ENCODE results near the gene HIPK2.
A peak's percentile ranks its signal among the peaks of the same experiment; 100 is the strongest.

Gene HIPK2

GRCh38 chr7:139721417-139721816 lies 56.4 kb downstream of the HIPK2 start:
- peaks cover 0 to 5% (median 4%) of the 10 kb centered on the region in 5 donors for H3K36me3 ChIP-seq (ENCODE audit: control insufficient read depth in 5 of 5, insufficient read depth in 5 of 5, low read length in 5 of 5)
- no peaks in the 10 kb centered on the region for H3K9me3 ChIP-seq (ENCODE audit: control insufficient read depth in 5 of 5, low read length in 5 of 5)
- peak overlapping the region in 1 of 5 donors; percentile 2 for H3K4me3 ChIP-seq (ENCODE audit: low read depth in 1 of 5, low read length in 5 of 5)
- peak overlapping the region; percentile 99 for H3K27ac ChIP-seq (ENCODE audit: low read depth, low read length)
- H3K27me3 ChIP-seq (ENCODE audit: control insufficient read depth in 5 of 5, insufficient read depth in 4 of 5, low read length in 5 of 5) = no peaks in the 10 kb centered on the region
- peaks cover 1 to 65% (median 62%) of the 10 kb centered on the region in 5 donors for H3K4me1 ChIP-seq (ENCODE audit: control insufficient read depth in 5 of 5, insufficient read depth in 5 of 5, low read length in 5 of 5)
- peak overlapping the region; percentile 8 to 74 (median 46) for H3K9ac ChIP-seq (ENCODE audit: low read length in 5 of 5)

GRCh38 chr7:139720705-139721231 lies 57.0 kb downstream of the HIPK2 start:
- peaks cover 0 to 11% (median 10%) of the 10 kb centered on the region in 5 donors for H3K36me3 ChIP-seq (ENCODE audit: control insufficient read depth in 5 of 5, insufficient read depth in 5 of 5, low read length in 5 of 5)
- peak overlapping the region in 1 of 5 donors; percentile 2 for H3K4me3 ChIP-seq (ENCODE audit: low read depth in 1 of 5, low read length in 5 of 5)
- no peaks in the 10 kb centered on the region for H3K9me3 ChIP-seq (ENCODE audit: control insufficient read depth in 5 of 5, low read length in 5 of 5)
- H3K27ac ChIP-seq (ENCODE audit: low read depth, low read length) = peak overlapping the region; percentile 99
- H3K9ac ChIP-seq (ENCODE audit: low read length in 5 of 5) = peak overlapping the region in 4 of 5 donors; percentile 27 to 74 (median 42)
- H3K4me1 ChIP-seq (ENCODE audit: control insufficient read depth in 5 of 5, insufficient read depth in 5 of 5, low read length in 5 of 5) = peaks cover 1 to 59% (median 55%) of the 10 kb centered on the region in 5 donors
- H3K27me3 ChIP-seq (ENCODE audit: control insufficient read depth in 5 of 5, insufficient read depth in 4 of 5, low read length in 5 of 5) = no peaks in the 10 kb centered on the region

GRCh38 chr7:139720186-139720585 lies 57.6 kb downstream of the HIPK2 start:
- H3K9me3 ChIP-seq (ENCODE audit: control insufficient read depth in 5 of 5, low read length in 5 of 5) = no peaks in the 10 kb centered on the region
- H3K4me1 ChIP-seq (ENCODE audit: control insufficient read depth in 5 of 5, insufficient read depth in 5 of 5, low read length in 5 of 5) = peaks cover under 1 to 56% (median 53%) of the 10 kb centered on the region in 5 donors
- no peak overlapping the region for H3K9ac ChIP-seq (ENCODE audit: low read length in 5 of 5)
- H3K27me3 ChIP-seq (ENCODE audit: control insufficient read depth in 5 of 5, insufficient read depth in 4 of 5, low read length in 5 of 5) = no peaks in the 10 kb centered on the region
- H3K27ac ChIP-seq (ENCODE audit: low read depth, low read length) = peak overlapping the region; percentile 99
- peaks cover 0 to 17% (median 16%) of the 10 kb centered on the region in 5 donors for H3K36me3 ChIP-seq (ENCODE audit: control insufficient read depth in 5 of 5, insufficient read depth in 5 of 5, low read length in 5 of 5)
- no peak overlapping the region for H3K4me3 ChIP-seq (ENCODE audit: low read depth in 1 of 5, low read length in 5 of 5)

- Histone ChIP-seq H3K9me3 (ENCODE audit: control insufficient read depth in 5 of 5, low read length in 5 of 5) (no peaks in the 10 kb centered on the region), H3K36me3 (ENCODE audit: control insufficient read depth in 5 of 5, insufficient read depth in 5 of 5, low read length in 5 of 5) (peaks cover 0 to 25% (median 20%) of the 10 kb centered on the region in 5 donors), H3K27ac (ENCODE audit: low read depth, low read length) (no peak overlapping the region), H3K27me3 (ENCODE audit: control insufficient read depth in 5 of 5, insufficient read depth in 4 of 5, low read length in 5 of 5) (no peaks in the 10 kb centered on the region), H3K4me3 (ENCODE audit: low read depth in 1 of 5, low read length in 5 of 5) (no peak overlapping the region), H3K4me1 (ENCODE audit: control insufficient read depth in 5 of 5, insufficient read depth in 5 of 5, low read length in 5 of 5) (peaks cover 7 to 62% (median 60%) of the 10 kb centered on the region in 5 donors), H3K9ac (ENCODE audit: low read length in 5 of 5) (no peak overlapping the region)
These were observed 58.9 kb downstream of the HIPK2 start for GRCh38 chr7:139718859-139719258.

- H3K36me3 ChIP-seq (ENCODE audit: control insufficient read depth in 5 of 5, insufficient read depth in 5 of 5, low read length in 5 of 5) = peaks cover 0 to 25% (median 20%) of the 10 kb centered on the region in 5 donors
- no peaks in the 10 kb centered on the region for H3K27me3 ChIP-seq (ENCODE audit: control insufficient read depth in 5 of 5, insufficient read depth in 4 of 5, low read length in 5 of 5)
- H3K4me3 ChIP-seq (ENCODE audit: low read depth in 1 of 5, low read length in 5 of 5) = no peak overlapping the region
- peaks cover 11 to 66% (median 62%) of the 10 kb centered on the region in 5 donors for H3K4me1 ChIP-seq (ENCODE audit: control insufficient read depth in 5 of 5, insufficient read depth in 5 of 5, low read length in 5 of 5)
- no peaks in the 10 kb centered on the region for H3K9me3 ChIP-seq (ENCODE audit: control insufficient read depth in 5 of 5, low read length in 5 of 5)
- no peak overlapping the region for H3K9ac ChIP-seq (ENCODE audit: low read length in 5 of 5)
- H3K27ac ChIP-seq (ENCODE audit: low read depth, low read length) = no peak overlapping the region
These were observed 59.7 kb downstream of the HIPK2 start for GRCh38 chr7:139718141-139718540.

GRCh38 chr7:139716156-139716942 lies 61.4 kb downstream of the HIPK2 start:
- Histone ChIP-seq H3K27me3 (ENCODE audit: control insufficient read depth in 5 of 5, insufficient read depth in 4 of 5, low read length in 5 of 5) (no peaks in the 10 kb centered on the region), H3K36me3 (ENCODE audit: control insufficient read depth in 5 of 5, insufficient read depth in 5 of 5, low read length in 5 of 5) (peaks cover 0 to 26% (median 22%) of the 10 kb centered on the region in 5 donors), H3K4me1 (ENCODE audit: control insufficient read depth in 5 of 5, insufficient read depth in 5 of 5, low read length in 5 of 5) (peaks cover 11 to 67% (median 54%) of the 10 kb centered on the region in 5 donors), H3K27ac (ENCODE audit: low read depth, low read length) (peak overlapping the region; percentile 92), H3K9me3 (ENCODE audit: control insufficient read depth in 5 of 5, low read length in 5 of 5) (no peaks in the 10 kb centered on the region), H3K9ac (ENCODE audit: low read length in 5 of 5) (no peak overlapping the region), H3K4me3 (ENCODE audit: low read depth in 1 of 5, low read length in 5 of 5) (no peak overlapping the region)

GRCh38 chr7:139715194-139715815 lies 62.5 kb downstream of the HIPK2 start:
- Histone ChIP-seq H3K36me3 (ENCODE audit: control insufficient read depth in 5 of 5, insufficient read depth in 5 of 5, low read length in 5 of 5) (peaks cover 0 to 26% (median 22%) of the 10 kb centered on the region in 5 donors), H3K4me3 (ENCODE audit: low read depth in 1 of 5, low read length in 5 of 5) (peak overlapping the region in 2 of 5 donors; percentile 6 to 9), H3K9me3 (ENCODE audit: control insufficient read depth in 5 of 5, low read length in 5 of 5) (no peaks in the 10 kb centered on the region), H3K4me1 (ENCODE audit: control insufficient read depth in 5 of 5, insufficient read depth in 5 of 5, low read length in 5 of 5) (peaks cover 11 to 56% (median 43%) of the 10 kb centered on the region in 5 donors), H3K27me3 (ENCODE audit: control insufficient read depth in 5 of 5, insufficient read depth in 4 of 5, low read length in 5 of 5) (no peaks in the 10 kb centered on the region), H3K27ac (ENCODE audit: low read depth, low read length) (peak overlapping the region; percentile 92), H3K9ac (ENCODE audit: low read length in 5 of 5) (peak overlapping the region in 1 of 5 donors; percentile 52)

- no peaks in the 10 kb centered on the region for H3K27me3 ChIP-seq (ENCODE audit: control insufficient read depth in 5 of 5, insufficient read depth in 4 of 5, low read length in 5 of 5)
- H3K9me3 ChIP-seq (ENCODE audit: control insufficient read depth in 5 of 5, low read length in 5 of 5) = no peaks in the 10 kb centered on the region
- peak overlapping the region; percentile 92 for H3K27ac ChIP-seq (ENCODE audit: low read depth, low read length)
- H3K9ac ChIP-seq (ENCODE audit: low read length in 5 of 5) = peak overlapping the region; percentile 4 to 52 (median 22)
- peaks cover 0 to 26% (median 22%) of the 10 kb centered on the region in 5 donors for H3K36me3 ChIP-seq (ENCODE audit: control insufficient read depth in 5 of 5, insufficient read depth in 5 of 5, low read length in 5 of 5)
- H3K4me3 ChIP-seq (ENCODE audit: low read depth in 1 of 5, low read length in 5 of 5) = peak overlapping the region in 1 of 5 donors; percentile 9
- H3K4me1 ChIP-seq (ENCODE audit: control insufficient read depth in 5 of 5, insufficient read depth in 5 of 5, low read length in 5 of 5) = peaks cover 11 to 53% (median 48%) of the 10 kb centered on the region in 5 donors
These were observed 63.5 kb downstream of the HIPK2 start for GRCh38 chr7:139714163-139714901.

- Histone ChIP-seq H3K9me3 (ENCODE audit: control insufficient read depth in 5 of 5, low read length in 5 of 5) (no peaks in the 10 kb centered on the region), H3K9ac (ENCODE audit: low read length in 5 of 5) (peak overlapping the region in 3 of 5 donors; percentile 22 to 55 (median 25)), H3K27me3 (ENCODE audit: control insufficient read depth in 5 of 5, insufficient read depth in 4 of 5, low read length in 5 of 5) (no peaks in the 10 kb centered on the region), H3K36me3 (ENCODE audit: control insufficient read depth in 5 of 5, insufficient read depth in 5 of 5, low read length in 5 of 5) (peaks cover 0 to 27% (median 24%) of the 10 kb centered on the region in 5 donors), H3K4me3 (ENCODE audit: low read depth in 1 of 5, low read length in 5 of 5) (no peak overlapping the region), H3K4me1 (ENCODE audit: control insufficient read depth in 5 of 5, insufficient read depth in 5 of 5, low read length in 5 of 5) (peaks cover 11 to 58% (median 52%) of the 10 kb centered on the region in 5 donors), H3K27ac (ENCODE audit: low read depth, low read length) (peak overlapping the region; percentile 92)
These were observed 64.2 kb downstream of the HIPK2 start for GRCh38 chr7:139713526-139714162.

Data from subcutaneous abdominal adipose tissue (tissue), 5 donors.